Measurements from ENCODE around the gene TEX2. TPM values are rescaled to one million over a fixed set of nuclear protein-coding genes. Genes with fewer than 3 reads are reported as not detected.

TEX2 gene
- total and polyA plus RNA-seq, 9 of the 15 experiments (the other 6 are each of a cell fraction or from before 2014, with no cell fraction given) = 4.1 to 27.6 (median 19.3) TPM

- H4K20me1 ChIP-seq (replicated peaks; ENCODE audit: control insufficient read depth, insufficient read depth, low read length) = no peaks in the 10 kb centered on the region
- intact Hi-C loops (cut with micrococcal nuclease) (no loop called here), in situ Hi-C loops (cut with MboI) (no loop called here)
- H3K36me3 ChIP-seq (ENCODE audit: control insufficient read depth, insufficient read depth, low read length) = no peaks in the 10 kb centered on the region
- peaks cover 0 to 8% of the 10 kb centered on the region in 2 experiments; a peak in 1 of 5 replicates for H3K4me1 ChIP-seq (replicated peaks in 1 of 2; ENCODE audit: control insufficient read depth in 2 of 2, insufficient read depth in 2 of 2, low read length in 2 of 2)
- no peaks in the 10 kb centered on the region for H3K79me2 ChIP-seq (ENCODE audit: control insufficient read depth, insufficient read depth, low read length)
- ATAC-seq (no peak), FAIRE-seq (peak; percentile 51), DNase-seq (ENCODE audit: extremely low read depth in 1 of 4, low spot score in 3 of 4) (no peak)
- 77% methylated on average over 4 of the region's 5 CpGs for WGBS (ENCODE audit: insufficient coverage, low coverage, missing lambda C conversion rate)
- ChIA-PET POLR2A (interaction anchor here (0.6 to 2.6 kb wide), 3 partner anchors 11 to 17 kb away, joined by 3 to 7 read pairs (median 4); no protein-coding TSS in a partner anchor), CTCF (ENCODE audit: low intra/inter-chr PET ratio) (no interaction called here)
- no peak overlapping the region for H2AFZ ChIP-seq (ENCODE audit: low read depth, low read length)
- H3K27ac ChIP-seq (ENCODE audit: extremely low read depth, low read depth, low read length) = no peak overlapping the region
- H3K27me3 ChIP-seq (ENCODE audit: control insufficient read depth in 2 of 2, insufficient read depth in 2 of 2, low read length in 2 of 2) = no peaks in the 10 kb centered on the region
- H3K9me3 ChIP-seq (replicated peaks; ENCODE audit: control insufficient read depth, insufficient read depth, low read depth, low read length) = no peaks in the 10 kb centered on the region
- no TSS peak for BruUV-seq (replicated peaks)
- H3K4me2 ChIP-seq (ENCODE audit: insufficient read depth, low read length) = no peak overlapping the region
- no peak overlapping the region for H3K4me3 ChIP-seq
- H3K9ac ChIP-seq (ENCODE audit: insufficient read depth in 1 of 2, low read depth in 2 of 2, low read length in 2 of 2) = no peak overlapping the region
- H3K9me1 ChIP-seq (ENCODE audit: control insufficient read depth, insufficient read depth, low read length) = no peaks in the 10 kb centered on the region
- TF ChIP-seq MED1 (CRISPR knock-in tag; IDR thresholded peaks at IDR 0.05; ENCODE audit: borderline replicate concordance) = no peak
- TF ChIP-seq E4F1 (CRISPR knock-in tag; IDR thresholded peaks at IDR 0.05; ENCODE audit: borderline replicate concordance) = no peak
- TF ChIP-seq DACH1 (IDR thresholded peaks at IDR 0.05; ENCODE audit: partially characterized antibody) = no peak
- no peak for TF ChIP-seq ZNF140 (CRISPR knock-in tag; IDR thresholded peaks at IDR 0.05)
- no peak for TF ChIP-seq MAX (CRISPR knock-in tag; IDR thresholded peaks at IDR 0.05)
- TF ChIP-seq NCOR1 (IDR thresholded peaks at IDR 0.05) = no peak
- no peak for TF ChIP-seq MLX (CRISPR knock-in tag; conservative IDR thresholded peaks at IDR 0.05)
- no peak for TF ChIP-seq CLOCK (CRISPR knock-in tag; IDR thresholded peaks at IDR 0.05; ENCODE audit: borderline replicate concordance)
- TF ChIP-seq ZNF408 (CRISPR knock-in tag; IDR thresholded peaks at IDR 0.05; ENCODE audit: low read depth) = no peak
- TF ChIP-seq DIDO1 (tag; IDR thresholded peaks at IDR 0.05; ENCODE audit: low read depth) = no peak
- TF ChIP-seq SMARCE1 (IDR thresholded peaks at IDR 0.05) = no peak
- TF ChIP-seq JUND (IDR thresholded peaks at IDR 0.05; ENCODE audit: borderline replicate concordance, low read depth, low read length) = peak; percentile 42; the same call in 1 of the 2 replicates
- 0 out of 3 replicates have a peak, but pooled peaks have one; percentile 23 for TF ChIP-seq JUND (tag; IDR thresholded peaks at IDR 0.05; ENCODE audit: borderline replicate concordance, low read depth, low read length)
- TF ChIP-seq PML (IDR thresholded peaks at IDR 0.05; ENCODE audit: low read length) = no peak
- peak; percentile 71 for TF ChIP-seq FOSL1 (tag; conservative IDR thresholded peaks at IDR 0.05)
Observed at GRCh38 chr17:64103391-64104364, 159.4 kb downstream of the TEX2 start.
